HCT116 (cell line): ENCODE results near the gene CACNA1A. TPM values are rescaled to one million over a fixed set of nuclear protein-coding genes. Genes with fewer than 3 reads are reported as not detected.

Source experiments
- ATAC-seq: fragments of 200-7000 bp; cut with Tn5 transposase; 2 replicates; pipeline ENCODE4 v1.9.1; 2020; ENCODE audit warnings: mild to moderate bottlenecking, moderate library complexity
- BruUV-seq: library from RNA; stranded (reverse); fragments of 400-500 nt; replicated peaks from 2 replicates; lab custom pipeline; 2021; lab: Mats Ljungman, UMichigan
- CTCF ChIA-PET: fragments of 300-600 bp; sonication (Branson Sonifier 250); formaldehyde crosslinking; loops from one replicate; lab custom pipeline; 2021; ENCODE audit warnings: antibody characterized with exemption; lab: Charles Lee
- POLR2A ChIA-PET: fragments of 300-600, 350-600 bp; sonication (Branson Sonifier 250); formaldehyde crosslinking; loops from one replicate; lab custom pipeline; 2021; ENCODE audit warnings: antibody characterized with exemption; lab: Charles Lee
- RAD21 ChIA-PET, 2 experiments: fragments of 300-600 bp; sonication (Branson Sonifier 250); formaldehyde crosslinking; loops; one replicate each; lab custom pipeline; 2023; ENCODE audit warnings: low total read pairs in 2 of 2; ENCODE audit not compliant: uncharacterized antibody in 2 of 2, unreplicated experiment in 2 of 2, low non-redundant PET in 1 of 2; lab: Charles Lee
- DNase-seq: peaks from one replicate; pipeline ENCODE4 v3.0.0-alpha.2; 2010; ENCODE audit warnings: low read depth, low spot score
- H2AFZ ChIP-seq: fragments of 200-600 bp; shearing (Covaris generic), sonication (generic); 2 replicates; pipeline ENCODE4 v1.6.1; 2017; ENCODE audit warnings: low read depth, mixed run types, mixed read lengths, antibody characterized with exemption, low read length; ENCODE audit not compliant: poor library complexity, severe bottlenecking
- H3K27ac ChIP-seq: 2 replicates; pipeline ENCODE4 v1.5.1; 2012; ENCODE audit warnings: low read depth, low read length
- H3K27me3 ChIP-seq: fragments of 200-600 bp; sonication (generic); 2 replicates; pipeline ENCODE4 v1.6.1; 2016; ENCODE audit warnings: mixed run types, low read length, mixed read lengths; ENCODE audit not compliant: insufficient read depth
- H3K36me3 ChIP-seq, 2 experiments: fragments of 200-500 bp in 1 of 2; fragments of 200-600 bp in 1 of 2; sonication (Bioruptor generic) in 1 of 2; sonication (generic) in 1 of 2; 2 replicates each; pipeline versions ENCODE4 v1.5.1 to v1.6.1; 2014 to 2016; ENCODE audit warnings: low read length in 2 of 2, inconsistent platforms in 1 of 2, mixed read lengths in 1 of 2, mixed run types in 1 of 2; ENCODE audit not compliant: insufficient read depth in 2 of 2, control insufficient read depth in 1 of 2
- H3K4me1 ChIP-seq, 2 experiments: fragments of 200-600 bp in 1 of 2; sonication (generic) in 1 of 2; 2 replicates each; pipeline versions ENCODE4 v1.5.1 to v1.6.1; 2012 to 2017; ENCODE audit warnings: low read length in 2 of 2, inconsistent platforms in 1 of 2, mild to moderate bottlenecking in 1 of 2, mixed read lengths in 1 of 2, mixed run types in 1 of 2, moderate library complexity in 1 of 2; ENCODE audit not compliant: insufficient read depth in 2 of 2, control insufficient read depth in 1 of 2
- H3K4me2 ChIP-seq: fragments of 200-600 bp; sonication (generic); 2 replicates; pipeline ENCODE4 v1.6.1; 2017; ENCODE audit warnings: mixed run types, low read length, mixed read lengths
- H3K4me3 ChIP-seq, 2 experiments: fragments of 200-600 bp in 1 of 2; sonication (generic) in 1 of 2; replicated peaks in 1 of 2; 2 replicates each; pipeline ENCODE4 v1.5.1; 2011 to 2016; ENCODE audit warnings: low read length in 2 of 2, control low read depth in 1 of 2, low read depth in 1 of 2, mild to moderate bottlenecking in 1 of 2, mixed read lengths in 1 of 2, mixed run types in 1 of 2
- H3K79me2 ChIP-seq: fragments of 200-600 bp; sonication (generic); 2 replicates; pipeline ENCODE4 v1.6.1; 2017; ENCODE audit warnings: mild to moderate bottlenecking, mixed run types, low read length, moderate library complexity, mixed read lengths; ENCODE audit not compliant: insufficient read depth
- H3K9ac ChIP-seq: fragments of 200-600 bp; sonication (generic); 2 replicates; pipeline ENCODE4 v1.6.1; 2016; ENCODE audit warnings: low read length, mixed read lengths
- H3K9me2 ChIP-seq: fragments of 200-600 bp; sonication (generic), shearing (Covaris generic); 2 replicates; pipeline ENCODE4 v1.6.1; 2017; ENCODE audit warnings: mixed run types, mild to moderate bottlenecking, moderate library complexity; ENCODE audit not compliant: insufficient read depth
- H3K9me3 ChIP-seq, 2 experiments: fragments of 200-500 bp in 1 of 2; fragments of 200-600 bp in 1 of 2; sonication (Bioruptor generic) in 1 of 2; sonication (generic) in 1 of 2; 2 replicates each; pipeline ENCODE4 v1.6.1; 2014 to 2017; ENCODE audit warnings: low read length in 2 of 2, mixed read lengths in 2 of 2, inconsistent platforms in 1 of 2, low read depth in 1 of 2, mild to moderate bottlenecking in 1 of 2, mixed run types in 1 of 2, moderate library complexity in 1 of 2; ENCODE audit not compliant: control insufficient read depth in 1 of 2, insufficient read depth in 1 of 2
- H4K20me1 ChIP-seq: fragments of 200-600 bp; sonication (generic), shearing (Covaris generic); 2 replicates; pipeline ENCODE4 v1.6.1; 2017; ENCODE audit warnings: mixed run types, mild to moderate bottlenecking, moderate library complexity; ENCODE audit not compliant: insufficient read depth
- ATF3 ChIP-seq: IDR thresholded peaks from 2 replicates; pipeline ENCODE4 v1.6.1; 2012
- CBX3 ChIP-seq: IDR thresholded peaks from 2 replicates; pipeline ENCODE4 v1.6.1; 2012; ENCODE audit warnings: low read depth
- CEBPB ChIP-seq: IDR thresholded peaks from 2 replicates; pipeline ENCODE4 v1.6.1; 2012; ENCODE audit warnings: low read depth
- CTCF ChIP-seq, 3 experiments: fragments of 200-600 bp in 1 of 3; sonication (generic) in 1 of 3; IDR thresholded peaks in 2 of 3; conservative IDR thresholded peaks in 1 of 3; 2 replicates each; pipeline ENCODE4 v1.5.1; 2012 to 2017; ENCODE audit warnings: low read depth in 2 of 3, low read length in 2 of 3, antibody characterized with exemption in 1 of 3, borderline replicate concordance in 1 of 3, control low read depth in 1 of 3, mild to moderate bottlenecking in 1 of 3, mixed read lengths in 1 of 3, mixed run types in 1 of 3, moderate library complexity in 1 of 3; ENCODE audit not compliant: insufficient read depth in 1 of 3
- EGR1 ChIP-seq: IDR thresholded peaks from 2 replicates; pipeline ENCODE4 v1.6.1; 2012; ENCODE audit warnings: low read depth
- EZH2 ChIP-seq: fragments of 200-600 bp; sonication (generic); IDR thresholded peaks from 2 replicates; pipeline ENCODE4 v1.6.1; 2017; ENCODE audit warnings: antibody characterized with exemption, mixed run types
- EZH2phosphoT487 ChIP-seq: fragments of 200-600 bp; IDR thresholded peaks from 2 replicates; pipeline ENCODE4 v1.6.1; 2018; ENCODE audit warnings: antibody characterized with exemption, borderline replicate concordance
- MAX ChIP-seq: IDR thresholded peaks from 2 replicates; pipeline ENCODE4 v1.6.1; 2012
- POLR2A ChIP-seq: IDR thresholded peaks from 2 replicates; pipeline ENCODE4 v1.7.0; 2011; ENCODE audit warnings: borderline replicate concordance; ENCODE audit not compliant: insufficient read depth, insufficient read length; ENCODE audit errors: extremely low read depth
- POLR2AphosphoS5 ChIP-seq: IDR thresholded peaks from 2 replicates; pipeline ENCODE4 v1.6.1; 2011; ENCODE audit warnings: mild to moderate bottlenecking, low read depth, low read length, moderate library complexity
- RAD21 ChIP-seq: IDR thresholded peaks from 2 replicates; pipeline ENCODE4 v1.6.1; 2012; ENCODE audit warnings: low read depth, mild to moderate bottlenecking
- SIN3A ChIP-seq: IDR thresholded peaks from 2 replicates; pipeline ENCODE4 v1.6.1; 2012; ENCODE audit warnings: low read depth
- YY1 ChIP-seq: IDR thresholded peaks from 2 replicates; pipeline ENCODE4 v1.6.1; 2011; ENCODE audit warnings: low read length, low read depth, moderate library complexity, mild to moderate bottlenecking; ENCODE audit not compliant: insufficient replicate concordance; ENCODE audit errors: extremely low read depth
- ZBTB33 ChIP-seq: IDR thresholded peaks from 2 replicates; pipeline ENCODE4 v1.6.1; 2011; ENCODE audit warnings: mild to moderate bottlenecking, low read length, moderate library complexity; ENCODE audit not compliant: insufficient replicate concordance; ENCODE audit errors: extremely low read depth
- intact Hi-C: fragments of 100-400 bp; cut with micrococcal nuclease; formaldehyde crosslinking; loops from 2 replicates; pipeline ENCODE4 v1.10.0; 2022
- total RNA-seq: library from RNA; stranded (reverse); gene quantifications from one replicate; pipeline ENCODE4 v1.2.1, GENCODE V29; 2021; ENCODE audit not compliant: unreplicated experiment

The CACNA1A gene
- total RNA-seq, 1 experiment from 2014 or later: 7.5 TPM

- CTCF ChIA-PET: interaction anchor here (1.5 kb wide), 1 partner anchor 50 kb away, joined by 4 read pairs; no protein-coding TSS in a partner anchor
- Histone ChIP-seq H3K9me2 (no peaks in the 10 kb centered on the region), H3K9me3 (no peaks in the 10 kb centered on the region), H3K36me3 (no peaks in the 10 kb centered on the region), H3K27me3 (no peaks in the 10 kb centered on the region), H3K9ac (no peak overlapping the region), H3K79me2 (no peaks in the 10 kb centered on the region), H3K27ac (no peak overlapping the region), H3K4me2 (no peak overlapping the region), H4K20me1 (no peaks in the 10 kb centered on the region), H2AFZ (no peak overlapping the region), H3K4me1 (peaks cover 4 to 12% of the 10 kb centered on the region in 2 experiments; a peak in 2 of 4 replicates), H3K4me3 (no peak overlapping the region)
- intact Hi-C loops: no loop called here
- no peak for ATAC-seq
- RAD21 ChIA-PET: no interaction called here
- no peak for TF ChIP-seq YY1
- no TSS peak for BruUV-seq
- DNase-seq: no peak
- POLR2A ChIA-PET: no interaction called here
These were observed 221.1 kb downstream of the CACNA1A start for GRCh38 chr19:13284929-13285928.

- POLR2A ChIA-PET: no interaction called here
- Histone ChIP-seq H3K36me3 (no peaks in the 10 kb centered on the region), H3K4me1 (peaks cover 4 to 12% of the 10 kb centered on the region in 2 experiments; a peak in 2 of 4 replicates), H3K9me2 (no peaks in the 10 kb centered on the region), H3K79me2 (no peaks in the 10 kb centered on the region), H4K20me1 (no peaks in the 10 kb centered on the region), H3K27me3 (no peaks in the 10 kb centered on the region), H3K27ac (no peak overlapping the region), H3K4me3 (no peak overlapping the region), H3K9me3 (no peaks in the 10 kb centered on the region), H3K4me2 (no peak overlapping the region), H3K9ac (no peak overlapping the region), H2AFZ (no peak overlapping the region)
- CTCF ChIA-PET: interaction anchor here (1.5 kb wide), 1 partner anchor 51 kb away, joined by 4 read pairs; no protein-coding TSS in a partner anchor
- intact Hi-C loops: no loop called here
- no peak for ATAC-seq
- BruUV-seq: no TSS peak
- DNase-seq: no peak
- RAD21 ChIA-PET: no interaction called here
- TF ChIP-seq ZBTB33 (no peak), SIN3A (no peak), YY1 (no peak), POLR2A (no peak), RAD21 (no peak), POLR2AphosphoS5 (no peak), ATF3 (no peak), EZH2 (no peak), CEBPB (no peak), CTCF (IDR thresholded peaks at IDR 0.05 in 2 of 3, conservative IDR thresholded peaks at IDR 0.05 in 1 of 3; ENCODE audit: borderline replicate concordance in 1 of 3, insufficient read depth in 1 of 3, low read depth in 2 of 3, low read length in 2 of 3) (no peak), EGR1 (no peak), MAX (no peak), CBX3 (no peak), EZH2phosphoT487 (no peak)
These were observed 222.4 kb downstream of the CACNA1A start for GRCh38 chr19:13283871-13284270.
